NCI-H1694 (cell line): ENCODE measurements around the gene SMARCAL1.
"Not testable (repeated sequence)": the region's sequence is repeated elsewhere in the genome, so short reads cannot be mapped to it uniquely, and the experiment has no call there.

Source experiments
- DNase-seq: peaks from one replicate; lab custom pipeline; 2025; lab: John Stamatoyannopoulos, UW

Gene SMARCAL1

GRCh38 chr2:216412022-216412999, at the start of gene SMARCAL1:
Gene SMARCAL1 (plus strand): TSS chr2:216412484. CDS start chr2:216414705, 2,221 bp downstream.
- DNase-seq, result peak; percentile 98

DNA sequence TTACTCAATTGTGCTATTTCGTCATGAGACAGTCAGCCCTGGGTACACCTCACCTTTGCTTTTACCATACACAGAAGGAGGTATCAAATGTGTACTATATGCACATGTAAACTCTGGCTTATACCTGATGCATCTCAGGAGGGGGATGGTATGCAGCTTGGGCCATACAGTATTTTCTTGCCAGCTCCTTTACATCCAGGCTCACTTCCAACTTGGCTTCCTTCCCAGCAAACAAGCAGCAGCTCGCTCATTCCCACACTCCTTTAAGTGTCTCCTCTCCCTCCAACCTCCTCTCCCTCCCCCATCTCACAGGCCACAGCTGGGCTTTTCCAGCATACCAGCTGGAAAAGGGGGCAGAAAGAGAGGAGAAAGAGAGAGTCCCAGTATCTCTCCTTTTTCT, 49.6 kb upstream of the SMARCAL1 start:
- DNase-seq, result no peak

- DNase-seq, result no peak
Measured at GRCh38 chr2:216363221-216363620, 49.1 kb upstream of the SMARCAL1 start.

- DNase-seq, result no peak
Measured at GRCh38 chr2:216365518-216365917, 46.8 kb upstream of the SMARCAL1 start.

- no peak for DNase-seq
Measured at GRCh38 chr2:216366777-216367471, 45.4 kb upstream of the SMARCAL1 start.

GRCh38 chr2:216369821-216370220, 42.5 kb upstream of the SMARCAL1 start:
- DNase-seq, result no peak

- DNase-seq, result no peak
Measured at GRCh38 chr2:216370961-216371712, 41.1 kb upstream of the SMARCAL1 start.

- DNase-seq, result peak; percentile 32
Measured at GRCh38 chr2:216371721-216372702, 40.3 kb upstream of the SMARCAL1 start, which contains the start of gene MARCHF4. Gene MARCHF4 (minus strand): TSS chr2:216372483. CDS start chr2:216370260, 2,223 bp downstream.

DNA sequence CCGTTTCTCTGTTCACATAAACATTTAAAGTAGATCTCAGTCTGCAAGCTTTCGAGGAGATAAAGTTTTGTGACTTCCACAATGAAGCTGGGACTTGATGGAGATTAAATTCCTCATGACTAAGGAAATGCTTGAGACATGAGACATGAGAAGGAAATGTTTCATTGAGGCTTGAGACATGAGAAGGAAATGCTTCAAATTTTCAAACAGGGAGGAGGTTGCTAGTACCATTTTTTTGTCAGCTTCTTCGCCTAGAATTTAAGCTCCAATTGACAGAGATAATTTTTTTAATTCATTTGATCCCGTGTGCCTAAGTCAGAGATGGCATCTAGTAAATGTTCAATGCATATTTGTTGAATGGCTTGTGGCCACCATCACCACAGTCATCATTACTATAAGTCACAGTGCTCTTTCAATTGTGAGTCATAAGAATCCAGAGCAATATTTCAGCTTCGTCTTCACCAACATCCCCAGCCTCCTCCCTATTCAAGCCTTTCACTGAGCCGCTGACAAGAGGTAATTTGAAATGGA, 39.5 kb upstream of the SMARCAL1 start:
- DNase-seq, result no peak

DNA sequence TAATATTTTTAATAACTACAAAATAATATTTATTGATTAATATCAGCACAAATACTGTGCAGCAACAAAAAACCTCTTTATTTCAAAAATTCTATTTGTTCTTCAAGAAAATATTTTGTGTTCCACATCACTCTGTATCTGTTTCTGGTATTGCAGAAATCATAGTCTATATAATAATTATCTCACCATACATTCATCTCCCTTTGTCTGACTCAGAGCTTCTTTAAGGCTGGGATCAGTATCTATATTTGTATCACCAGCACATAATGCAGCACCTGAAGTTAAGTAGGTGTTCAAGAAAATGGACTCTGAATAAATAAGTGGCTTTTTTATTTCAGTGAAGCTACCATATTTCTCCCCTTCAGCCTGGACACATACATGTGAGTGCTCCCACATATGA, 38.4 kb upstream of the SMARCAL1 start:
- DNase-seq, result no peak

- no peak for DNase-seq
Measured at GRCh38 chr2:216375286-216375685, 37.0 kb upstream of the SMARCAL1 start.

DNA sequence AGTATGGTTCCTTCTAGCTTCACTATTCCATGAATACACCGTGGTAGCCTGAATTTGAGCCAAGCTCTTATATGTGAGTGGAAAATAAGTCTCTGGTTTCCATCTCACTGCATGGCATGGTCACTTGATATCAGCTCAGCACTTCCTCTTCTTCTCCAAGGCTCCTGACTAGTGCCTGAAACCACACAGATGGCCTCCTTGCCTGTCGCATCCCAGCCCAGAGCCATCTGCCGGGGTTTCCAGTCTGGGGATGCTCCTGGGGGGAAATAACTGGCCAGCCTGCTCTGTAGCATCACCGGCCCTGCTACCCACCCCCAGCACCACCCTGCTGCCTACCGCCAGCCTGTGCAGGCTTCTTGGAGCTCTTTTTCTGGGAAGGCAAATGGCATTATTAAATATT, 32.3 kb upstream of the SMARCAL1 start:
- DNase-seq, result peak; percentile 55

- DNase-seq, result not testable (repeated sequence)
Measured at GRCh38 chr2:216384409-216384808, 27.9 kb upstream of the SMARCAL1 start.

DNA sequence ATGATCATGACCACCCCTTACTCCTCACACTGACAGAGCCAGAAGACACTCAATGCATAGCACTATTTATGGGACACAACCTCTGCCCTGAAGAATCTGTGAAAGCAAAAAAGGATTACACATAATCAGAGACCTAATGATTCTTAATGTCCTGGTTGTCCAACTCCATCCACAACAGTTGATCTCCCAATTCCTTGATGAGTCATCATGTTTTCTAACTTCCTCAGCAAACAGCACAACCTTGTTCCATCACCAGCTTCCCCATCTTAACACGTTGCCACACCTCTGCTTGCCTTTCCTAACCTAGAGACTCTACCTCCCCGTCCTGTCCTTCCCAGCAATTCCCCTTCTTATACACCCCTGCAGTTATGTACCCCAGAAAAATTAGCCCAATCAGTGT, 26.8 kb upstream of the SMARCAL1 start:
- DNase-seq, result no peak

DNA sequence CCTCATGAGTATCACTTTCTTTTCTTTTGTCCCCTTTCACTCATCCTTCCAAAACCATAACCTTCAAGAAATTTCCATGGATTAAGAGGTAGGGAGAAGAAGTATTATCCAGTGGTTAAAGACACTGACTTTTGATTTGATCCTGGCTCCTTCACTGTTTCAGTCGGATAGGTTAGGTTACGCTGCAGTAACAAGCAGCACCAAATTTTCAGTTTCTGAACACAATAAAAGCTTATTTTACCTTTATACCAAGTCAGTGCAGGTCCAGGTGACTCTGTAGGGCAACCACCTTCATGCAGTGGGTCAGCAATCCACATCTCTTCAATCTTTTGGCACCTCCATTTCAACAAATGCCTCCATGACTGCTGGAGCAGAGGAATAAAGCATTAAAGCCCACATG, 25.0 kb upstream of the SMARCAL1 start:
- no peak for DNase-seq

DNA sequence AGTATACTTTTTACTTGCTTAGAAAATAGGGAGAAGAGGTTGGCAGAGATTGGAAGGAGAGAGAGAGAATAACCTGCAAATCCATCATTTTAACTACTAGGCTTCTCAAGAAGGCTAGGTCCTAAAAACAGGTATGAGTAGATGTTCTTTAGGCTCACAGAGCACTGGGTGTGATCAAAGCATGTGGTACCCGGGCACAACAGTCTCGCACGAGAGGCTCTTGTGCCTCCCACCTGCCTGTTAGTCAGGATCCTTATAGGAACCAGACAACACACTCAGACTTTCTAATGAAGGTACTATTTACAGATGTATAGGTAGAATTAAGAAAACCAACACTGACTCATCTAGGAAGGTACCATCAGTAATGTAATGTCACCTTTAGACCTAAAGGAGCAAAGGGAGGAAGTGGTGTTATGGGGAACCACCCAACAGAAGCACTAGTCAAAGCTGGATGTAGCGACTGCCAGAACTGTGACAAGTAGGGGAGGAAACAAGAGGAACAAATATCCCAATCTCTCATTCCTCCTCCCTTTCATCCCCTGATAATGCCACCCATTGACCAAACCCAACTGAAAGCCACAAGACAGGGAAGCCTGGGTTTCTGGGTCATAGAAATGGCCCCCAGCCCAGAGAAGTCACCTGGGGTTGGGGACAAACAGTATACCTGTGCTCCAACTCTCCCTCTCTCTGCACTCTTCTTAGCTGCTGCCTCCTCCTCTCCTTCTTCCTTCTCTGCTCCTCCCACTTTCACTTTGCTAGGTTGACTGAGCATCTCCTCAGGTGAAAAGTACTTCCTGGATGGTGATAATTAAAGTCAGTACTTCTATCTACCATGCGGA, 24.0 kb upstream of the SMARCAL1 start:
- DNase-seq, result no peak

DNA sequence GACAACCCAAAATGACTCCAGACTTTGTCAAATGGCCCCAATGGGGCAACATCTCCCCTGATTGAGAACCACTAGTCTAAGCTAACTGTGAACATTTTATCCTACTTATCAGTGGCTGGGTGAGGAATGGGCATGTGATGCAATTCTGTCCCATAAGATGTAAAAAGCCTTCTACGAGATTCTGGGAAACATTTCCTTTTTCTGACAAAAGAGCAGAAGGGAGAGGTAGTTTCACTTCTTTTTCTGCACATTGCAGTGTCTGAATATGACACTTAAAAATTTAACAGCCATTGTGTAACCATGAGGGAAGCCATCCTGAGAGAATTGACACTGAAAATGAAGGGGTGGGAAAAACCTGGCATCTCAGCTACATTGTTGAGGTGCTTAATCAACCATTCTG, 22.7 kb upstream of the SMARCAL1 start:
- DNase-seq, result no peak

DNA sequence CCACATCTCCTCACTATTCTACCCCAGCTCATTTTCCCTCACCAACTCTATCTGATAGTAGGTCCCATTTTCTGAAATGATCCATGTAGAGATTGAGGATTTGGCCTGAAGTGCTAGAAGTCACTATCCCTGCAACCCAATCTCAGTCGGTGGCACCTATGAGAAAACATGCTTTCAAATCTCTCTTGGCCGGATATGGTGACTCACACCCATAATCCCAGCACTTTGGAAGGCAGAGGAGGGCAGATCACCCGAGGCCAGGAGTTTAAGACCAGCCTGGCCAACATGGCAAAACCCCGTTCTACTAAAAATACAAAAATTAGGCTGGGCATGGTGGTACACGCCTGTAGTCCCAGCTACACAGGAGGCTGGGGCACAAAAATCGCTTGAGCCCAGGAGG, 20.9 kb upstream of the SMARCAL1 start:
- no peak for DNase-seq

- DNase-seq, result no peak
Measured at GRCh38 chr2:216392018-216392562, 20.2 kb upstream of the SMARCAL1 start.
